Colon (tissue), 2 donors: ENCODE results near the gene RPL27.
A peak's percentile ranks its signal among the peaks of the same experiment; 100 is the strongest.
"Not testable (repeated sequence)": the region's sequence is repeated elsewhere in the genome, so short reads cannot be mapped to it uniquely, and the experiment has no call there.

ENCODE experiments used
- FAIRE-seq: peaks from 2 replicates; lab custom pipeline; 2012; peaks lifted over from hg19 to GRCh38; lab: Jason Lieb, UNC
- donor health status: control.
- donor health status: control.

Gene RPL27

DNA sequence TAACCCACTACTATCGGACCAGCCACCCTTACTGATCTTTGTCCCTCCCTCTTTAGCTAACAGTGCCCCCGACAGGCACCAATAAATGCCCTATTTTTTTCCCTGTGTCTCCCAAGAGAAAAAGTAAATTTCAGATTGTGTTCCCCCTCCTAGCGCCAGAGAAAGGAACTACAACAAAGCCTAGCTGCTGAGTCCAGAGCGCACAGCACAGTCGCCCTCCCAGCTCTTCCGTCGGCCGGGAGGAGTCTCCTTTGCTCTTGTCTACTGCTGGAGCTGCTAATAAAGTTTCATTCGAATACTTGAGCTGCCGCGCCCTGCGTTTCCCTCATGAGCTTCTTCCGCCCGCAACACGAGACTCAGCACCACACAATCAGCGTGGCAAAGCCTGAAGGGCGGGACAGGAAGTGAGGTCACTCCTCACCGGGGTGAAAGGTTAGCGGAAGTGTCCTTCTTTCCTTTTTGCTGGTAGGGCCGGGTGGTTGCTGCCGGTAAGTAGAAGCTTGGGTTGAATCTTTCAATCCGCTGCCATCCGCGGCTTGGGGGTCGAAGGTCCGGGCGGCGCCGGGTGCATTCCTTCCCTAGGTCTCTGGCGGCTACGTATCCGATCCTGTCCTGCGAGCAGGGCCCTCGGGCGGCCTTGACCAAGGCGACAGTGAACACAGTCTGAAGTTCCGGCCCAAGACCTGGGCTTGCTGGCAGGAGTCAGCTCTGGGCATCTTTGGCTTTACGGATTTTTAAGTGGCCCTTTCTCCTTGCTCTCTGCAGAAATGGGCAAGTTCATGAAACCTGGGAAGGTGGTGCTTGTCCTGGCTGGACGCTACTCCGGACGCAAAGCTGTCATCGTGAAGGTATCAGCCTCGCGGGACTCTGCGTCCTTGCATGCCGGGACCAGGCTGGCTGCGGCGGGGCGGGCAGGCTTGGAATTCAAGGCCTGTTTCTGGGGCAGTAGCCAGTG lies at the start of gene RPL27:
Gene RPL27, plus strand, starts transcription at position 436 of the 955 bp plus-strand sequence. Its CDS starts 332 bp downstream, at position 768.
- FAIRE-seq: peak; percentile 78

DNA sequence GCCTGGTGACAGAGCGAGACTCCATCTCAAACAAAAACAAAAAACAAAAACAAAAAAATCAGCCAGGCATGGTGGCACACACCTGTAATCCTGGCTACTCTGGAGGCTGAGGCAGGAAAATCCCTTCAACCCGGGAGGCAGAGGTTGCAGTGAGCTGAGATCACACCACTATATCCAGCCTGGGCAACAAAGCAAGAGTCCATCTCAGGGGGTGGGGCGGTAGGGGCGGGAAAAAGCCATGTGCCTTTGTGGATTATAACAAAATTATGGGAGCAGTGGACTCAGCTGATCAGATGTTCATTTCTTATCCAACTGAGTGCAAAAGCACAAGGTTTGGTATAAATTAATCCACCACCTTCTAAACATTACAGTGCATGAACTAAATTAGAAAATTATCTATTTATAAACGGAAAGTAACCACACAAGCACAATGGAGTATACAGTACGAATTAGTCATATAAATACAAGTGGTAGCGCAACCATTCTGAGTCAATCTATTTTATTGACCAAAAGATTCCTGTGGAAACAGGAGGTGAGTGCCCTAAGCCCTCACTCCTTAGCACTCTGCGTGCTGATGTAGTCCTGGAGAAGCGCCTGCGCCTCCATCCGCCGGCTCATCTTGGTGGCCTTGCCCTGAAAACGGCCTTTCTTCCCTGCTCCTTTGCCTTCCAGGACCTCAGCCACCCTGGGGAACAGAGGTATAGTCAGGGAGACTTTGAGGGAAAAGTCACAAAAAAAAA lies 48.0 kb upstream of the RPL27 start:
- FAIRE-seq: no peak

DNA sequence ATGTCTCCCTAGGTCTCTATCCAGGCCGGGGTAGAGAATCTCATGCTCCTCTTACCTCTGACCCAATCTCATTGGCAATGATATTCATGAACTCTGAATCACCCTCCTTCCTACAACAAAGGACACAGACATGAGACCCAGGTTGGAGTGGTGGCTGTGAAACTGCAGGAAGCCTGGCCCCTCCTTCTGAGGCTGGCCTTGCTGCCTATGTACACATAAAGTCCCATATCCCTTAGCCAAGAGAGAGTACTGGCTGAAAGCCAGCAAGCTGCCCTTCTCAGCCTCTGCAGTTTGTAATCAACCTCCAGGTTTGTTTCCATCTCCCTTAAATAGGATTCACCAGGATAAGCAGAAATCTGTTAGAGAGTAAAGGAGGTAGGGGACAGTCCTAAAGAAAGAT lies 44.5 kb upstream of the RPL27 start:
- no peak for FAIRE-seq

DNA sequence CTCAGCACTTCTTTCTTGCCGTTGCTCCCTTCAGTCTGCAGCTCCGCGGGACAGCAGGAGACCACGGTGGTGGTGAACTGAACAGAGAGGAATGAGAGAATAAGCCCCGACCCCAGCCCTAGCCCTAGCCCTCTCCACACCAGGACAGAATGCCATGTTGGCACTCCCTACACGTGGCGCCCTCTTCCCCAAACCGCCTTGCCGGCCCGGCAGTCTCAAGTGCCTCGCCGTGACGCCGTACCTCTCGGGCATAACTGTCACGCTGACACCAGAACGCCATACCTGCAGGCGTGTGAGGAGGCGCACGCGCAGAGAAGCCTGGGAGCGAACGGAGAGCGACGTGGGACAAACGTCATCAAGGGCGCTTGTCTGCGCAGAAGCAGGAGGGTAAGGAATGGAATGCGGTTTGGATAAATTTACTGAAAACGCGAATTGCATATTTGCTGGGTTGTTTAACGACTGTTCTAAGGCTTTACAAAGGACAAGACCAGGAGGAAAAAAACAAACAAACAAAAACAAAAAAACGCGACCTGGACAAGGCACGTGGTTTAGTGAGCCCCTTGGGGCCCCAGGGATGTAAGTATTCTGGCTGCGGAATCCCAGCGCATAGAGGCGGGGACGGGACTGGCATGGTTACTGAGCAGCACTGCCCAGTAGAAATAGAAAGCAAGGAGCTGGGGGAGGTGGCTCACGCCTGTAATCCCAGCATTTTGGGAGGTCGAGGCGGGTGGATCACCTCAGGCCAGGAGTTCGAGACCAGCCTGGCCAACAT lies 33.9 kb upstream of the RPL27 start, which contains the start of gene AARSD1:
Gene AARSD1, minus strand, starts transcription at position 294 of the 772 bp plus-strand sequence. Its CDS starts 14 bp downstream, at position 280.
- FAIRE-seq: no peak

DNA sequence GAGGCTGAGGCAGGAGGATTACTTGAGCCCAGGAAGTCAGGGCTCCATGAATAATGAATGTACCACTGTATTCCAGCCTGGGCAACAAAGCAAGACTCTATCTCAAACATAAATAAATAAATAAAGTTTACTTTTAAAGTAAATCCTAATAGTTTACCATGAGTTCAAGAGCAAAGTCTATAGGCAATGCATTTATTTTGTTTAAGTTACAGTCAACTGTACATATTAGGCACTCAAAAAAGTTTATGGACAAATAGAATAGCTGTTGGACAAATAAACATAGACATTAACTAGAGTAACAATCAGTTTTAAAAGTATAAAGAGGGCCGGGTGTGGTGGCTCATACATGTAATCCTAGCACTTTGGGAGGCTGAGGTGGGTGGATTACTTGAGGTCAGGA lies 30.3 kb upstream of the RPL27 start:
- FAIRE-seq: no peak

DNA sequence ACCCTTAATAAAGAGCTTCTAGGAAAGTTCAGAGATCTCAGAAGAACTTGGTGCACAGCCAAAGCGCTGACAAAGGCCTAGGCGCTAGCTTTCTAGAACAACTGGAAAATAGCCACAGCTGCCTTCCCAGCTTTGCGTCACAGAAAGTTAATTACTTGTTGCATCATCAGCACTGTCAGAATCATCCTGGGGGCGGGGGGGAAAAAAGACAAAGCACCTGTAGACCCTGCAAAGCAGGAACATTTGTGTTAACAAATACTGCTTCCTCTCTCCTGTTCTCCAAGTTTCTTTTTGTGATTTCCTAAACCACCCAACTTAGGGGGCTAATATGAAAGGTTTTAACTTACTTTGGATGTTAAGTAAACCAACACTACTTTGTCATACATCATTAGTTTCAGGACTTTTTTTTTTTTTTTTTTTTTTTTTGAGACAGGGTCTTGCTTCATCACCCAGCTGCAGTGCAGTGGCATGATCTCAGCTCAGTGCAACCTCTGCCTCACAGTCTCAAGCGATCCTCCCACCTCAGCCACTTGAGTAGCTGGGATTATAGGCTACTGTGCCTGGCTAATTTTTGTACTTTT lies 29.1 kb upstream of the RPL27 start:
- FAIRE-seq: no peak

DNA sequence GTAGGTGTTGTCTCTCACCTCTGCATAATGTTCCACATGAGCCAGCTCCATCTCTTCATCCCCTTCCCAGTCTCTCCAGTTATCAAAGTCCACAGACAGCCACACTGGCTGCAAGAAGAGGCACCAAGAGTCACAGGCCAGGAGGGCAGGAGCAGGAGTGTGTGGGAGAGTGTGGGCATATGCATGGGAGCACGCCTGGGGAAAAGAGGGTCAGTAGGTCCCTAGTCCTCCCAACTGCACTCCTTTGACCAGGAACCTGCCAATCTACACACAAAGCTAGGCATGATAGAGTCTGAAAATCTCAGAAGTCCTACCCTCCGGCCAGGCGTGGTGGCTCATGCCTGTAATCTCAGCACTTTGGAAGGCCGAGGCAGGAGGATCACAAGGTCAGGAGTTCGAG lies 26.6 kb upstream of the RPL27 start:
- no peak for FAIRE-seq

DNA sequence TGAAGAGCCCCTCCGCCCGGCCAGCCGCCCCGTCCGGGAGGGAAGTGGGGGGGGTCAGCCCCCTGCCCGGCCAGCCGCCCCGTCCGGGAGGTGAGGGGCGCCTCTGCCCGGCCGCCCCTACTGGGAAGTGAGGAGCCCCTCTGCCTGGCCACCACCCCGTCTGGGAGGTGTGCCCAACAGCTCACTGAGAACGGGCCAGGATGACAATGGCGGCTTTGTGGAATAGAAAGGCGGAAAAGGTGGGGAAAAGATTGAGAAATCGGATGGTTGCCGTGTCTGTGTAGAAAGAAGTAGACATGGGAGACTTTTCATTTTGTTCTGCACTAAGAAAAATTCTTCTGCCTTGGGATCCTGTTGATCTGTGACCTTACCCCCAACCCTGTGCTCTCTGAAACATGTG lies 24.9 kb upstream of the RPL27 start:
- FAIRE-seq: not testable (repeated sequence)

DNA sequence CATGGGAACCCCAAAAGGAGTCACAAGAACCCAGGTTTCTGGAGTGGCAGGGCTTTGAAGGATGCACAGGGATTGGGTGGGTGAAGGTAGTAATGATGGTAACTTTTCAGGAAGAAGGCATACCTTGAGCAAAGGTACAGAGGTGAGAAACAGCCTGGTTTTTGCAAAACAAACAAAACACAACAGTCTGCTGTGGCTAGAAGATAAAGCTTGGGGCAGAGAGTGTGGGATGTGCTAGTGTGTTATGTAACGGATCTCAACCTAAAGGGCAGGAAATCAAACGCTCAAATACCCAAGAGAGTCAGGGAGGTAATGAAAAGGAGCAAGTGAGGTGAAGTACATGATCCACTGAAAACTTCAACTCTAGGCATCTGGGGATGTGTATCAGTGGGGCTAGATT lies 23.0 kb upstream of the RPL27 start:
- no peak for FAIRE-seq

DNA sequence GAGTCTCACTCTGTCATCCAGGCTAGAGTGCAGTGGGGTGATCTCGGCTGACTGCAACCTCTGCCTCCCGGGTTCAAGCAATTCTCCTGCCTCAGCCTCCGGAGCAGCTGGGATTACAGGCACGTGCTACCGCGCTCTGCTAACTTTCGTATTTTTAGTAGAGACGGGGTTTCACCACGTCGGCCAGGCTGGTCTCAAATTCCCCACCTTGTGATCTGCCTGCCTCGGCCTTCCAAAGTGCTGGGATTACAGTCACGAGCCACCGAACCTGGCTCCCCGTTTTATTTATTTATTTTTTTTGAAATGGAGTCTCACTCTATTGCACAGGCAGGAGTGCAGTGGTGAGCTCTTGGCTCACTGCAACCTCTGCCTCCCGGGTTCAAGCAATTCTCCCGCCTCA lies 22.5 kb upstream of the RPL27 start:
- not testable (repeated sequence) for FAIRE-seq

DNA sequence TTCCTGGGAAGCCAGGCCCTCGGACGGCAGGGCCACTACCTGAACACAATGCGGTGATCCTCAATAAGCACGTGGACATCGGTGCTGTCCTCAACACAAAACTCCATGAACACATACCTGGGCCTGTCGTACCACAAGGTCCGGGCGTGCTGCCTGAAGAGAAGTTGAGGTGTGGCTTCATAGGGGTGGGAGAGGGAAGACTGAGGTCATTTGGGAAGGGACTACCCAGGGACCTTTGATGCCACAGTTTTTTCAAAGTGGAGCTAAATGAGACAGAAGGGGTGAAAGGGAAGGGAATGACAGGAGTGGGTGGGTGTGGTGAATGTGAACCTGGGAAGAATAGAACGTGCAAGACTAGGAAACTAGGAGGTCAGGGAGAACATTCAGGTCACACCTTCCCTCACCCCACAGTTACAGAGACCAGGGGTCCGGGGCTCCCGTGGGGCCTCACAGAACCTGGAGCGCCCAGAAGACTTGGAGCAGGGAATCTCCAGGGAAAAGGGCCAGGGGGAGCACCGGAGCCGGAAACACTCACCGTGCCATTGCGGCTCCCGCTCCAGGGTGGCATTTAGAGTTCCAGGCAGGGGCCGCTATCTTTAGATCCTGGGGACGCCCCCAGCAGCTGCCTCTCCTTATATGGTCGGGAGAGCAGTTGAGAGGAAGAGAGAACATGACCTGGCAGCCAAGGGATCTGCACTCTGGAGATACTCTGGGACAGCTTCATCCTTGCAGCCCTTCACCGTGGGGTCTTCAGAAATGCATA lies 18.5 kb upstream of the RPL27 start, which contains the start of gene PTGES3L:
Gene PTGES3L, minus strand, starts transcription at position 570 of the 763 bp plus-strand sequence. Its CDS starts 27 bp downstream, at position 543.
- no peak for FAIRE-seq

DNA sequence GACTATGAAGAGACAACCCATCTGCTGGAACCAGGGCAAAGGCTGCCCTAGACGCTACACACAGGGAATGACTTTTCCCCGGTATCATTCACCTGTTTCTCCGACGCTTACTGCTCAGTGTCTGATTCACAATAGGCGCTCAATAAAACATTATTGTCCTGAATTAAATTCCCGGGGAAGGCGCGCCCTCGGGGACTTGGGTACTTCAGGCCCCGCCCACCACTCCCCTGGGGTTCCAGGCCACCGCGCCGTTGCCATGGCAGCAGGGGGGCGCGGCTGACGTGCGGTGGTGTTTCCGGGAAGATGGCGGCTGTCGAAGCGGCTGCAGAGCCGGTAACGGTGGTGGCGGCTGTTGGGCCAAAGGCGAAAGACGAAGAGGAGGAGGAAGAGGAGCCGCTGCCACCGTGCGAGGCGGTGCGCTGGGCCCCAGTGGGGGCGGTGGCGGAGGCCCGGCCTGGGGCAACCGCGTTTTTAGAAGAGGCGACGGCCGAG lies 17.9 kb upstream of the RPL27 start, which contains the start of gene RUNDC1:
Gene RUNDC1, plus strand, starts transcription at position 292 of the 492 bp plus-strand sequence. Its CDS starts 12 bp downstream, at position 304.
- FAIRE-seq: no peak

DNA sequence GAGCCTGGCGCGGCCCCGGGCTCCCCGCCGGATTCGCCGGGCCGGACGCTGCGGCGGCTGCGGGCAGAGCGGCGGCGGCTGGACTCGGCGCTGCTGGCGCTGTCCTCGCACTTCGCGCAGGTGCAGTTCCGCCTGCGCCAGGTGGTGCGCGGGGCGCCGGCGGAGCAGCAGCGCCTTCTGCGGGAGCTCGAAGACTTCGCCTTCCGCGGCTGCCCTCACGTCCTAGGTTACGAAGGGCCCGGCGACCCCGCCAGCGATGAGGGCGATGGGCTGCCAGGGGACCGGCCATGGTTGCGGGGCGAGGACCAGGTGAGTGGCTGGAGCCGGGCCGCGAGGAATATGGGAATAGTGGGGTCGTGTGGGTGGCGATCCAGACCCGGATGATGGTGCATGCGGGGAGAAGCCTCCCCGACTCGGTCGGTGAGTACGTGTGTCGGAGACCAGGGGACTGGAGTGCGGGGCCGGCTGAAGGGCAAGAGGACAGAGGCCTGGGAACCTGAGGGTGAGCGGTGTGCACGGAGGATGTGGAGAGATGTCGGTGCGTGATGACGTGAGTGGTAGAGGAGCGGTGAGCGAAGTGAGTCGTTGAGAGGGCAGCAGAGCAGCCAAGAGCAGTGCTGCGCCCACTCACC lies 17.3 kb upstream of the RPL27 start:
- FAIRE-seq: no peak

DNA sequence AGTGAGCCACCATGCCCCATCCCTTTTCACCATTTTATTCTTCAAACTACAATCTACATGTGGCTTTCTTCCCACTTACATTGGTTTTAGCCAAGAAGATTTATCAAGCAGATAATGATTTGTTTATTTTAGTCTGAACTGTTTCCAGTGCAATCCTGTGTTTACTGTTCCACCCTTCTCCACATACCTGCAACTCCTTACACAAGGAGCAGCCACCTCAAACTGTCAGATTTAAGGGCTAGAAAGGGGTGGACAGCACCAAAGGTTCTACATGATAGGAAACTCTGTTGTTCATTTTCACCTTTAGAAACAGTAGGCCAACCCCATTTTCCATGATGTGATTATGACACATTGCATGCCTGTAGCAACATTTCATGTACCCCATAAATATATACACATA lies 16.0 kb upstream of the RPL27 start:
- FAIRE-seq: no peak

DNA sequence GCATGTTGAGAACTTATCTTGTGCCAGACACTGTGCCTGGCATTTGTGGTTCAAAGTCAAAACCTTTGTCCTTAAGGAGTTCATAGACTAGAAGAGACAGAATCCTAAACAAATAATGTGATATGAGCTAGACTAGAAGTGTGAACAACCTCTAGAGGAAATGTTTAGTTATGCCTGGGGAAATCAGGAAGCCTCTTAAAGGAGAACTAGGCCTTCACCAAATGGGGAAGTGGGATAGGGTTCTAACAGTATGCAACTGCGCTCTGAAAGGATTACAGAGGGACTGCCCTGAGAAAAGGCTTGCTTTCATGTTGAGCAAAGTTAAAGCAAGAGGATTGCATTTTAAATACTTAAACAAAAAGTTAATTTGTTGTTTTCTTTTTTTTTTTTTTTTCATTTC lies 13.0 kb upstream of the RPL27 start:
- no peak for FAIRE-seq

DNA sequence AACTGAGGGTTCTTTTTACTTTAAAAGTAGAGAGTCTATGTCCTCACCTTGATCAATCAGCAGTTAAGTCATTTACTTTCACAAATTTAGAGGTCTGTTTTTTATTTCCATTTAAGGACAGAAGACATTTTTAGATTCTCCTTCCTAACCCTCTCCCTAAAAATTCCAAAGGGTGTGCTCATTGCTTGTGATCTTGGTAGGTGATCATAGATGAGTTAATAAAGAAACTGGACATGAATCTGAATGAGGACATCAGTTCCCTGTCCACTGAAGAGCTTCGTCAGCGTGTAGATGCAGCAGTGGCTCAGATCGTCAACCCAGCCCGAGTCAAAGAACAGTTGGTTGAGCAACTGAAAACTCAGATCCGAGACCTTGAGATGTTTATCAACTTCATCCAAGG lies 9.1 kb upstream of the RPL27 start:
- FAIRE-seq: no peak

DNA sequence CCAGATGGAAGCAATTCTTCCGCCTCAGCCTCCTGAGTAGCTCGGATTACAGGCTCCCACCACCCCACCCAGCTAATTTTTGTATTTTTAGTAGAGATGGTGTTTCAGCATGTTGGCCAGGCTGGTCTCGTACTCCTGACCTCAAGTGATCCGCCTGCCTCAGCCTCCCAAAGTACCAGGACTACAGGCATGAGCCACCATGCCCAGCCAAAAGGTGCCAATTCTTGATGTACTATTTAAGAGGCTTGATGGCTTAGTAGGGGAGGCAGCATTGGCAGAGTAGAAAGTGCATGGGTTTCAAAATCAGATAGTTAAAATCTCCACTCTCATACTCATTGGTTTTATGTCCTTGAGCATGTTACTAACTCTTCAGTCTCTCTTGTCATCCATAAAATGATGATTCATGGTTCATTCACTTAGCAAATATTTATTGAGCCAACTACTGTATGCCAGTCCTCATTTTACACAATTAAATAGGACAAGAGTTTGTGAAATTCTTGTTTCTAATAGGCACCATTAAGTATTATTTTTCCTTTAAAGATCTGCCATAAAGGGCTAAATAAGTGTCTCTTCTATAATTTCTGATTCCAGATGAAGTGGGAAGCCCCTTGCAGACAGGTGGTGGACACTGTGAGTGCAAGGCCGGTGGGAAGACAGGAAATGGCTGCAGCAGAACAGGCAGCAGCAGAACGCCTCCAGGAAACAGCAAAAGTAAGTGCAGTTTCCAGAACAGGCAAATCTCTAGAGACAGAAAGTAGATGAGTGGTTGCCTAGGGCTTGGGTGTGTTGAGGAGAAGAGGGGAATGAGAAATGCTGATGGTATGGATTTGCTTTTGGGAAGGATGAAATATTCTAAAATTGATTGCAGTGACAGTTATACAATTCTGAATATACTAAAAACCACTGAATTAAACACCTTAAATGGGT lies 8.2 kb upstream of the RPL27 start:
- FAIRE-seq: no peak

DNA sequence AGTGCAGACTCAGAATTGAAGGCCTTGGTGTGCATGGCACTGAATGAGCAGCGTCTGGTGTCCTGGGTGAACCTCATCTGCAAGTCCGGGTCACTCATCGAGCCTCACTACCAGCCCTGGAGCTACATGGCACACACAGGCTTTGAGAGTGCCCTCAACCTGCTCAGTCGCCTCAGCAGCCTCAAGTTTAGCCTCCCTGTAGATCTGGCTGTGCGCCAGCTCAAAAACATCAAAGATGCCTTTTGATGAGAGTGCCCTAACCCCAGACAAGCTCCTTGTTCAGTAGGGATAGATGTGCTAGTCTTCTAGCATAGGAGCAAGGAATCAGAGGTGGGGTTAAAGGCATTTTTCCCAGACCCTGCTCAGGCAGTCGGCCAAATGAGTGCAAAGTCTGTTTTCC lies 6.7 kb upstream of the RPL27 start:
- FAIRE-seq: no peak

DNA sequence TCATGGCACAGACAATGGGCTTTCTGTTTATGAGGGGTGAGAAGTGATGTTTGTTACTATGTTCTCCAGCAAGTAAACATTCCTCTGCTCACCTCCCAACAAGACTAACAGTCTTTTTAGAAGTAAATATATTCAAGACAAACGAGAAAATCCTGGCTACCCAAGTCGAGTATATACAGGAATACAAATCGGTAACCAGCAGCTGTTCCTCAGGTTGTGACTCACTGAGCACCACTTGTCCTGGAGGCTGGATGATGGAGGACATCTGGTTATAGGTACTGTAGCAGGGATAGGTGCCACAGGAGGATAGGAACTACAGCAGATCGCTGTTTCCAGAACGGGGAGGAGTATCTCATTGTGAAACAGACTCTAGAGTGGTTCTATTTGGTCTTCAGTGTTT lies 5.3 kb upstream of the RPL27 start:
- FAIRE-seq: no peak
